ENCODE data around the gene TBX10.

The TBX10 gene

GRCh38 chr11:67631853-67632174 is 7.7 kb downstream of the TBX10 start:
- DNase-seq, result no peak
- H3K4me1 ChIP-seq, result peaks cover 6 to 29% (median 15%) of the 10 kb centered on the region in 4 donors
- no peak overlapping the region for H3K27ac ChIP-seq
- intact Hi-C loops (cut with DNase I; ENCODE audit: low total_unique reads), result no loop called here
- no peaks in the 10 kb centered on the region for H3K36me3 ChIP-seq
- peaks cover 0 to 12% of the 10 kb centered on the region in 2 donors for H3K27me3 ChIP-seq
- H3K4me3 ChIP-seq, result no peak overlapping the region
- no peak for TF ChIP-seq CTCF (IDR thresholded peaks at IDR 0.05)
- no peaks in the 10 kb centered on the region for H3K9me3 ChIP-seq

GRCh38 chr11:67631411-67631810 is 8.2 kb downstream of the TBX10 start:
- no peak overlapping the region for H3K4me3 ChIP-seq
- no peaks in the 10 kb centered on the region for H3K9me3 ChIP-seq
- H3K27me3 ChIP-seq, result peaks cover 0 to 12% of the 10 kb centered on the region in 2 donors
- no peak for DNase-seq
- intact Hi-C loops (cut with DNase I; ENCODE audit: low total_unique reads), result no loop called here
- TF ChIP-seq CTCF (IDR thresholded peaks at IDR 0.05), result no peak
- peak overlapping the region; percentile 92 to 93 for H3K27ac ChIP-seq
- H3K4me1 ChIP-seq, result peaks cover 6 to 29% (median 15%) of the 10 kb centered on the region in 4 donors
- H3K36me3 ChIP-seq, result no peaks in the 10 kb centered on the region

GRCh38 chr11:67630943-67631331 is 8.6 kb downstream of the TBX10 start:
- peak overlapping the region; percentile 59 to 83 for H3K4me3 ChIP-seq
- H3K4me1 ChIP-seq, result peaks cover 6 to 29% (median 15%) of the 10 kb centered on the region in 4 donors
- no peak for TF ChIP-seq CTCF (IDR thresholded peaks at IDR 0.05)
- H3K27ac ChIP-seq, result peak overlapping the region; percentile 92 to 93
- no peaks in the 10 kb centered on the region for H3K9me3 ChIP-seq
- H3K27me3 ChIP-seq, result peaks cover 0 to 12% of the 10 kb centered on the region in 2 donors
- DNase-seq, result no peak
- intact Hi-C loops (cut with DNase I; ENCODE audit: low total_unique reads), result no loop called here
- no peaks in the 10 kb centered on the region for H3K36me3 ChIP-seq

- Histone ChIP-seq H3K27me3 (peaks cover 0 to 12% of the 10 kb centered on the region in 2 donors), H3K9me3 (no peaks in the 10 kb centered on the region), H3K36me3 (no peaks in the 10 kb centered on the region), H3K4me1 (peaks cover 6 to 29% (median 15%) of the 10 kb centered on the region in 4 donors), H3K4me3 (peak overlapping the region; percentile 59 to 83), H3K27ac (peak overlapping the region; percentile 92 to 93)
- intact Hi-C loops (cut with DNase I; ENCODE audit: low total_unique reads), result no loop called here
- peak; percentile 98 to 99 for DNase-seq
- peak; percentile 67 to 71 for TF ChIP-seq CTCF (IDR thresholded peaks at IDR 0.05)
Observed at GRCh38 chr11:67630228-67630942, 9.2 kb downstream of the TBX10 start.

- intact Hi-C loops (cut with DNase I; ENCODE audit: low total_unique reads), result no loop called here
- peak within 1 kb of the TSS; percentile 92 to 93 for H3K27ac ChIP-seq
- peaks cover 0 to 5% of the 10 kb centered on the region in 2 donors for H3K27me3 ChIP-seq
- no peaks in the 10 kb centered on the region for H3K36me3 ChIP-seq
- peak within 1 kb of the TSS; percentile 59 to 83 for H3K4me3 ChIP-seq
- H3K4me1 ChIP-seq, result peaks cover 6 to 29% (median 15%) of the 10 kb centered on the region in 4 donors
- DNase-seq, result peak; percentile 80 to 88
- peak; percentile 79 to 87 for TF ChIP-seq CTCF (IDR thresholded peaks at IDR 0.05)
- no peaks in the 10 kb centered on the region for H3K9me3 ChIP-seq
Observed at GRCh38 chr11:67629386-67630227, 10.0 kb downstream of the TBX10 start, which contains the start of gene NUDT8. NUDT8 (minus strand) TSS chr11:67629937; CDS start chr11:67629911, 26 bp downstream.
